ENCODE measurements around the gene A3GALT2.

A3GALT2 gene

GRCh38 chr1:33257207-33257771, 63.6 kb downstream of the A3GALT2 start:
- Histone ChIP-seq H3K27ac (ENCODE audit: low read depth, low read length) (peak overlapping the region; percentile 66), H3K36me3 (ENCODE audit: control insufficient read depth in 1 of 2, insufficient read depth in 2 of 2, low read length in 2 of 2) (no peaks in the 10 kb centered on the region), H3K4me3 (ENCODE audit: low read depth in 1 of 2, low read length in 2 of 2) (peak overlapping the region; percentile 86), H3K9ac (ENCODE audit: low read depth in 1 of 2, low read length in 2 of 2) (peak overlapping the region; percentile 74 to 81), H3K9me3 (ENCODE audit: control insufficient read depth in 1 of 2, low read length in 2 of 2) (no peaks in the 10 kb centered on the region), H3K27me3 (ENCODE audit: control insufficient read depth in 1 of 2, insufficient read depth in 2 of 2, low read length in 2 of 2) (no peaks in the 10 kb centered on the region), H3K4me1 (ENCODE audit: control insufficient read depth in 1 of 2, insufficient read depth in 2 of 2, low read length in 2 of 2) (peaks cover 30 to 41% of the 10 kb centered on the region in 2 donors)
